HG03521 (cell line): Measurements from ENCODE around the gene ALDH16A1.

ENCODE experiments used
- ATAC-seq: cut with Tn5 transposase; IDR thresholded peaks from one replicate; pipeline ENCODE4 v1.9.1; 2021; ENCODE audit warnings: mild to moderate bottlenecking, moderate library complexity; ENCODE audit not compliant: unreplicated experiment

Gene ALDH16A1

GRCh38 chr19:49423071-49423984 is 29.7 kb upstream of the ALDH16A1 start, which contains the start of gene PTH2:
TSS of gene PTH2 (minus strand) at chr19:49423441. CDS start at chr19:49423339, 102 bp downstream.
- ATAC-seq = no peak

GRCh38 chr19:49423985-49424303 is 29.1 kb upstream of the ALDH16A1 start:
- no peak for ATAC-seq

DNA sequence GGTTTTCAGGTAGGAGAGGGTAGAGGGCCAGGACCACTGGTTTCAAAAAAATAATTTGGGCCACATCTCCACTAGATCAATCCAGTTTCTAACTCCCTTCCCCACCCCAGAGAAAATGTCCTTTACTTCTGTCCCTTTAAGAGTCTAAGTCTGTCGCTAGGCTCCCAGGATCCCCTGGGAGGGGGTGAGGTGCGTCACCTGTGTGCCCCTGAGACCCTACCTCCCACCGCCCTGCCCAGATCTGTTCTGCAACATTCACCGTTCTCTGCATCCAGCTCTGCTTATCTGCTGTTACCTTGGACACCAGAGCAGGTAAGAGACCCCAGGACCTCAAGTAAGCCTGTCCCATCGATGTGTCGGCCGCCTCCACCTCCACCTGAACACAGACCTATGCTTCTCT is 27.8 kb upstream of the ALDH16A1 start, which contains the start of gene GFY:
Gene GFY (plus strand): TSS at position 211 of the 400 bp plus-strand sequence. CDS start 1,043 bp downstream, outside the sequence.
- ATAC-seq = no peak

GRCh38 chr19:49425922-49426592 is 27.0 kb upstream of the ALDH16A1 start:
- no peak for ATAC-seq

DNA sequence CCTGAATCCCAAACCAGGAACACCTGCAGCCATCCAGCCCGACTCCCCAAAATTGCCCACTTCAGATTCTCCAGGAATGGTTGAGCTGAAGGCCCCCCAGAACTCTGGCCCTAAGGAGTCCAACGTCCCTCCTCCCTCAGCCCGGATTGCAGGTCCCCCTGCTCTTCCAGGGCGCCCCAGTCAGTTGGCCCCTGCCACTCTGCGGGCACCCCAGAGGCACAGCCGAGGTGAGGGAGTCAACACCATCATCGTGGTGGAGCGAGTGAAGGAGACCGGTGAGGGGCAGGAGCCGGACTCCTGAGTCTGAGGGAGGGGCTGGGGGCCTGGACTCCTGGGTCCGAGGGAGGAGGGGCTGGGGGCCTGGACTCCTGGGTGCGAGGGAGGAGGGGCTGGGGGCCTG is 25.7 kb upstream of the ALDH16A1 start:
- no peak for ATAC-seq

DNA sequence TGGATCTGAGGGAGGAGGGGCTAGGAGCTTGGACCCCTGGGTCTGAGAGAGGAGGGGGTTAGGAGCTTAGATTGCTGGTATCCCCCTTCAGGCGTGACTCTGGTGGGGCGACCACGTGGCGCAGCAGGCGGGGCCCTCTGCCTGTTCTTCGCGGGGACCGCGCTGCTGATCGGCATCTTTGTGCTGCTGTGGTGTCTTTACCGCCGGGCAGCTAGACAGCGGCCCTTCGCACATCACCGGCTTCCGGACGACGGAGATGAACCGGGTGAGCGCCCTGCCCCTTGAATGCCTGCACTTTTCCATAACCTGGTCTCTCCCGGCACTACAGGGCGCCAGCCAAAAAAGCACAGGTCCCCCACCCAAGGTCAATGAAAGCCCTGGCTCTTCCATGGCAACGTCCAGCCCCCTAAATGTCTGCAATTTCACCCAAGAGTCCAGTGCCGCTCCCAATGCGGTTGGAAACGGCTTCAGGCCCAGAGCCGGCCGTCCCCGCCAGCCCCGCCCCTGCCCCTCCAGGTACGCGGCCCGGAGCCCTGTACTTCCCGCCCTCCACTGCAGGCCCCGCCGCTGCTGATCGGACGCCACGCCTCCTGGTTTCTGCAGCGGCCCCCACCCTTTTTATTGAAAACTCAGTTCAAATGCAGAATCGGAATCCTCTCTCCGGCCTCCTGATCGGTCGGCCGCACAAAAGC is 25.0 kb upstream of the ALDH16A1 start:
- ATAC-seq = no peak

DNA sequence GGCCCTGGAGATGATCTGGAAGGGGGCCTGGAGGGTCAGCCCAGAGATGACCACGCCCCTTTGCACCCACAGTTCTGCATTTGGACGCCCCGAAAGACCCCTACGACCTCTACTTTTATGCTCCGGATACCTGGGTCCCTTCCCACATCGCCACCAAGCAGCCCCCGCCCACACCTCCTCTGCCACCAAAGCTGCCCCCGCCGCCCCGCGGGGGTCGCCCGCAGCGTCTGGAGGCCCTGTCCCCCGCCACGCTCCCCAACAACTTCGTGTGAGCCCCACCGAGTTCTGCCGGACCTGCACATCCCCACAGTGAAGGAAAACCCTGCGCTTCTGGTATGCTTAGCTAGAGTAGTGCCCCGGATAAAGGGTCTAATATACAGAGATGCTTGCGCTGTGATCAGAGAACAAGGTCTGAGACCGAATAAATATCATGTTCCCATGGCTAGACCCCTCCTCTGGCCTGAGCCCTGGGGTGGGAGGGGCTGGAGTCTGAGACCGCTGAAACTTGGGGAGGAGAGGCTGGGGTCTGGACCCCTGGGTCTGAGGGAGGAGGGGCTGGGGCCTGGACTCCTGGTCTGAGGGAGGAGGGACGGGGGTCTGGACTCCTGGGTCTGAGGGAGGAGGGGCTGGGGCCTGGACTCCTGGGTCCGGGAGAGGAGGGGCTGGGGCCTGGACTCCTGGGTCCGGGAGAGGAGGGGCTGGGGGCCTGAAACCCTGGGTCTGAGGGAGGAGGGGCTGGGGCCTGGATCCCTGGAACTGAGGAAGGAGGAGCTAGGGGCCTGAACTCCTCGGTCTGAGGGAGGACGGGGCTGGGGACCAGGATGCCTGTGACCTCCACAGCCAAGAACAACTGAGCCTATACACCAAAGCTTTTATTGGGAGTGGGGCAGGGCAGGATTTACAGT is 24.2 kb upstream of the ALDH16A1 start:
- ATAC-seq = no peak

- ATAC-seq = no peak
Observed at GRCh38 chr19:49430172-49430677, 22.8 kb upstream of the ALDH16A1 start.

GRCh38 chr19:49430678-49431329 is 22.2 kb upstream of the ALDH16A1 start:
- ATAC-seq = no peak

DNA sequence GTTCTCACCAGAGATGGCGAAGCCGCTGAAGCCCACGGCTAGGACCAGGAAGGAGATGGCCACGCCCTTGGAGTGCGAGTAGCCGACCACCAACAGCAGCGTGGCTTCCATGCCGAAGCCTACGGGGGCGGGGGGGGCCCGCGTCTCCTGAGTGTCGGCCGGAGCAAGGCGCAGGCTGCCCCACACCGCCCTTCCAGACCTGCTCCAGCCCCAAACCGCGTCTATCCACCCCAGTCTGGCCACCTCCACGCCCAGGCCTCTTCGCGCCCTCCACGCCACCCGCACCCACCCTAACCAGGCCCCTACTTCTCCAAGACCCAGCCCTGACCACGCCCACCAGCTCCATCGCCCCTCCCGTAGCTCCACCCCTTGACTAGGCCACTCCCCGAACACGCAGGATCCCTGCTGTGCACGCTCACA is 21.7 kb upstream of the ALDH16A1 start:
- no peak for ATAC-seq

GRCh38 chr19:49432141-49433073 is 20.6 kb upstream of the ALDH16A1 start:
- ATAC-seq = no peak

GRCh38 chr19:49433240-49433901 is 19.7 kb upstream of the ALDH16A1 start:
- ATAC-seq = no peak

GRCh38 chr19:49434907-49435583 is 18.0 kb upstream of the ALDH16A1 start:
- no peak for ATAC-seq

DNA sequence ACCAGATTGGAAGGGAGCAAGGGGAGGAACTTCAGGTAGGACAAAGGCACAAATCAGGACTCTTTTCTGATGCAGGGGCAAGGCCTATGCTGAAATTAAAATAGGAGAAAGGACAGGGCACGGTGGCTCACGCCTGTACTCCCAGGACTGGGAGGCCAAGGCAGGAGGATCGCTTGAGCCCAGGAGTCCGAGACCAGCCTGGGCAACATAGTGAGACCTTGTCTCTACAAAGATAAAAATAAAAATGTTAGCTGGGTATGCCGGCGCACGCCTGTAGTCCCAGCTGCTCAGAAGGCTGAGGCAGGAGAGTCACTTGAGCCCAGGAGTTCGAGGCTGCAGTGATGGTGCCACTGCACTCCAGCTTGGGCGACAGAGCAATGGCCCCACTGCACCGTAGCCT is 17.4 kb upstream of the ALDH16A1 start:
- no peak for ATAC-seq

GRCh38 chr19:49436381-49437017 is 16.5 kb upstream of the ALDH16A1 start:
- no peak for ATAC-seq

DNA sequence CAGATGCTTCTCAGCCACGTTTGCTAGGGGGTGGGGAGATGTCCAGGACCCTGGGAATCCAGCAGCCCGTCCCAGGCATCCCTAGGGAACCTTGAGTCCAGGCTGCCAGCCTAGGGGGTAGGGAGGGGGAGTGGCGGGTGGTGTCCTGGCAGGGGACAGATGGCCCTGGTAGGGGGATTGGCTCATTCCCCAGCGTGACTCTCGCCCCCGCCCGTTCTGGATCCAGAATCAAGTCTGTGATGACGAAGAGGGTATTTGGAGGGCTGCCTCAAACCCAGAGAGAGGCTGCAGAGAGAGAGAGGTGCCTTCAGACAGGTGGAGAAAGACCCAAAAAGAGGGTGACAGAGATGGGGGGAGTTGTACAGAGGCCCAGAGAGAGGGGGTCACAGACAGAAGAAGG is 15.8 kb upstream of the ALDH16A1 start:
- no peak for ATAC-seq

DNA sequence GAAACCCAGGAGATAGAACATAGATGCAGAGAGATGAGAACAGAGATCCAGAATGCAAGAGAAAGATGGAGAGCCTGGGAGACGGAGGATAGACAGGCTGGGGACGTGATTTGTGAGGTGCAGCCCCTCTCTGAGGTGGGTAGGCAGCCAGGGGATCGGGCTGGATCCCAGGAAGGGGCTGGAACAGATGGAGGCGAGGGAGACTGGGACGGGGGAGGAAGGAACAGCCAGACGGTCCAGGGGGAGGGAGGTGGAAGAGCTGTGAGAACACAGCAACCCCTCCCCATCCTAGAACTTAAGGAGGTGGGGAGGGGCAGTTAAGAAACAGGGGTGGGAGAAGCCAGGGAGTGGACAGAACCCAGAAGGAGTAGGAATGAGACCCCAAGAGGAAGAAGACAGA is 14.8 kb upstream of the ALDH16A1 start:
- ATAC-seq = no peak
